ENCODE results near the gene UNC5C. TPM values are rescaled to one million over a fixed set of nuclear protein-coding genes. Genes with fewer than 3 reads are reported as not detected.

The UNC5C gene
- polyA plus RNA-seq, 1 experiment: not detected

- Histone ChIP-seq H3K27me3 (ENCODE audit: control insufficient read depth, insufficient read depth, low read length) (no peaks in the 10 kb centered on the region), H3K4me3 (ENCODE audit: low read depth, low read length) (no peak overlapping the region), H3K36me3 (ENCODE audit: control insufficient read depth, insufficient read depth, low read length) (no peaks in the 10 kb centered on the region)
- POLR2A ChIA-PET: no interaction called here
- DNase-seq (ENCODE audit: low read depth): no peak
- CTCF ChIA-PET: interaction anchor here (0.7 kb wide), 1 partner anchor 139 kb away, joined by 4 read pairs; no protein-coding TSS in a partner anchor
- TF ChIP-seq CTCF (IDR thresholded peaks at IDR 0.05; ENCODE audit: insufficient read depth, low read depth, low read length): no peak
These were observed 190.4 kb downstream of the UNC5C start for GRCh38 chr4:95358421-95358820.

- TF ChIP-seq CTCF (IDR thresholded peaks at IDR 0.05; ENCODE audit: insufficient read depth, low read depth, low read length): no peak
- H3K4me3 ChIP-seq (ENCODE audit: low read depth, low read length): no peak overlapping the region
- POLR2A ChIA-PET: no interaction called here
- no peaks in the 10 kb centered on the region for H3K36me3 ChIP-seq (ENCODE audit: control insufficient read depth, insufficient read depth, low read length)
- CTCF ChIA-PET: no interaction called here
- no peaks in the 10 kb centered on the region for H3K27me3 ChIP-seq (ENCODE audit: control insufficient read depth, insufficient read depth, low read length)
- no peak for DNase-seq (ENCODE audit: low read depth)
These were observed 193.8 kb downstream of the UNC5C start for GRCh38 chr4:95355021-95355420.

GRCh38 chr4:95348418-95348817, 200.4 kb downstream of the UNC5C start:
- H3K27me3 ChIP-seq (ENCODE audit: control insufficient read depth, insufficient read depth, low read length): no peaks in the 10 kb centered on the region
- TF ChIP-seq CTCF (IDR thresholded peaks at IDR 0.05; ENCODE audit: insufficient read depth, low read depth, low read length): no peak
- H3K4me3 ChIP-seq (ENCODE audit: low read depth, low read length): no peak overlapping the region
- ChIA-PET POLR2A (no interaction called here), CTCF (no interaction called here)
- DNase-seq (ENCODE audit: low read depth): no peak
- no peaks in the 10 kb centered on the region for H3K36me3 ChIP-seq (ENCODE audit: control insufficient read depth, insufficient read depth, low read length)

- Histone ChIP-seq H3K27me3 (ENCODE audit: control insufficient read depth, insufficient read depth, low read length) (no peaks in the 10 kb centered on the region), H3K36me3 (ENCODE audit: control insufficient read depth, insufficient read depth, low read length) (no peaks in the 10 kb centered on the region), H3K4me3 (ENCODE audit: low read depth, low read length) (no peak overlapping the region)
- no peak for TF ChIP-seq CTCF (IDR thresholded peaks at IDR 0.05; ENCODE audit: insufficient read depth, low read depth, low read length)
- CTCF ChIA-PET: no interaction called here
- POLR2A ChIA-PET: no interaction called here
- DNase-seq (ENCODE audit: low read depth): no peak
These were observed 205.5 kb downstream of the UNC5C start for GRCh38 chr4:95343235-95343634.

GRCh38 chr4:95340191-95340590, 208.6 kb downstream of the UNC5C start:
- no peak for DNase-seq (ENCODE audit: low read depth)
- TF ChIP-seq CTCF (IDR thresholded peaks at IDR 0.05; ENCODE audit: insufficient read depth, low read depth, low read length): no peak
- Histone ChIP-seq H3K27me3 (ENCODE audit: control insufficient read depth, insufficient read depth, low read length) (no peaks in the 10 kb centered on the region), H3K36me3 (ENCODE audit: control insufficient read depth, insufficient read depth, low read length) (no peaks in the 10 kb centered on the region), H3K4me3 (ENCODE audit: low read depth, low read length) (no peak overlapping the region)
- ChIA-PET POLR2A (no interaction called here), CTCF (no interaction called here)
